PFSK-1 (cell line): ENCODE results near the gene NRL.

ENCODE experiments used
- POLR2AphosphoS5 ChIP-seq: IDR thresholded peaks from 2 replicates; pipeline ENCODE4 v1.6.1; 2012; ENCODE audit warnings: low read depth, mild to moderate bottlenecking, control low read depth, low read length, moderate library complexity
- TF ChIP-seq, protein P1 (sequence below), 2 experiments: IDR thresholded peaks; 2 replicates each; pipeline versions ENCODE4 v1.6.1 to v1.8.0; 2011 to 2012; ENCODE audit warnings: low read depth in 2 of 2, low read length in 2 of 2, control low read depth in 1 of 2, inconsistent platforms in 1 of 2, mild to moderate bottlenecking in 1 of 2, moderate library complexity in 1 of 2; ENCODE audit not compliant: insufficient read depth in 1 of 2

DNA sequence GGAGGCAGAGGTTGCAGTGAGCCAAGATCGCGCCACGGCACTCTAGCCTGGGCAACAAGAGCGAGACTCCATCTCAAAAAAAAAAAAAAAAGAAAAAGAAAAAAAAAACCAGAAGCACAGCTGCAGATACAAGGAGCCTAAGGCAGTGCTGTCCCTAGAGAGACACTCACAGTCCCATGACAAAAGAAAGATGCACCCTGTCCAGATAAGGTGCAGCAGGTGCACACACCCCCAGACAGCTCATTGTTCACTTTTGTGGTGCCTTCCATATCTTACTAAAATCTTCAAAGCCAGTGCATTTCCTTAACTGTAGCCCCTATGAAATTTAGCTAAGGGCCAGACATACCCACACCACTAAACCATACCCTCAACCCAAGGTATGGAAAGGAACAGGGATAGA, 7.7 kb upstream of the NRL start:
- TF ChIP-seq, protein P1, sequence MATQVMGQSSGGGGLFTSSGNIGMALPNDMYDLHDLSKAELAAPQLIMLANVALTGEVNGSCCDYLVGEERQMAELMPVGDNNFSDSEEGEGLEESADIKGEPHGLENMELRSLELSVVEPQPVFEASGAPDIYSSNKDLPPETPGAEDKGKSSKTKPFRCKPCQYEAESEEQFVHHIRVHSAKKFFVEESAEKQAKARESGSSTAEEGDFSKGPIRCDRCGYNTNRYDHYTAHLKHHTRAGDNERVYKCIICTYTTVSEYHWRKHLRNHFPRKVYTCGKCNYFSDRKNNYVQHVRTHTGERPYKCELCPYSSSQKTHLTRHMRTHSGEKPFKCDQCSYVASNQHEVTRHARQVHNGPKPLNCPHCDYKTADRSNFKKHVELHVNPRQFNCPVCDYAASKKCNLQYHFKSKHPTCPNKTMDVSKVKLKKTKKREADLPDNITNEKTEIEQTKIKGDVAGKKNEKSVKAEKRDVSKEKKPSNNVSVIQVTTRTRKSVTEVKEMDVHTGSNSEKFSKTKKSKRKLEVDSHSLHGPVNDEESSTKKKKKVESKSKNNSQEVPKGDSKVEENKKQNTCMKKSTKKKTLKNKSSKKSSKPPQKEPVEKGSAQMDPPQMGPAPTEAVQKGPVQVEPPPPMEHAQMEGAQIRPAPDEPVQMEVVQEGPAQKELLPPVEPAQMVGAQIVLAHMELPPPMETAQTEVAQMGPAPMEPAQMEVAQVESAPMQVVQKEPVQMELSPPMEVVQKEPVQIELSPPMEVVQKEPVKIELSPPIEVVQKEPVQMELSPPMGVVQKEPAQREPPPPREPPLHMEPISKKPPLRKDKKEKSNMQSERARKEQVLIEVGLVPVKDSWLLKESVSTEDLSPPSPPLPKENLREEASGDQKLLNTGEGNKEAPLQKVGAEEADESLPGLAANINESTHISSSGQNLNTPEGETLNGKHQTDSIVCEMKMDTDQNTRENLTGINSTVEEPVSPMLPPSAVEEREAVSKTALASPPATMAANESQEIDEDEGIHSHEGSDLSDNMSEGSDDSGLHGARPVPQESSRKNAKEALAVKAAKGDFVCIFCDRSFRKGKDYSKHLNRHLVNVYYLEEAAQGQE (IDR thresholded peaks at IDR 0.05; ENCODE audit: insufficient read depth in 1 of 2, low read depth in 2 of 2, low read length in 2 of 2): no peak
- no peak for TF ChIP-seq POLR2AphosphoS5
